Nephron (organoid): ENCODE measurements around the gene TRAF3.

Experiments used
- H3K27ac Mint-ChIP-seq, 3 experiments: 2 replicates each; pipeline ENCODE4 v1.8.0; 2020; ENCODE audit warnings: mixed read lengths in 3 of 3, mild to moderate bottlenecking in 2 of 3, moderate library complexity in 1 of 3
- H3K27me3 Mint-ChIP-seq: 2 replicates; pipeline ENCODE4 v1.8.0; 2021; ENCODE audit warnings: low read depth, mild to moderate bottlenecking, moderate library complexity, mixed read lengths
- H3K36me3 Mint-ChIP-seq: 2 replicates; pipeline ENCODE4 v1.8.0; 2020; ENCODE audit warnings: low read depth, mixed read lengths
- H3K4me1 Mint-ChIP-seq: 2 replicates; pipeline ENCODE4 v1.8.0; 2020; ENCODE audit warnings: mixed read lengths
- H3K4me3 Mint-ChIP-seq, 3 experiments: 2 replicates each; pipeline ENCODE4 v1.8.0; 2020; ENCODE audit warnings: mild to moderate bottlenecking in 3 of 3, mixed read lengths in 3 of 3, moderate library complexity in 2 of 3
- H3K9me3 Mint-ChIP-seq: 2 replicates; pipeline ENCODE4 v1.8.0; 2020; ENCODE audit warnings: mixed read lengths
- TF ChIP-seq, protein P1 (sequence below), 3 experiments: fragments of 200-600 bp; sonication (generic); IDR thresholded peaks; one replicate each; pipeline ENCODE4 v1.5.0; 2021; ENCODE audit warnings: antibody characterized with exemption in 3 of 3; ENCODE audit not compliant: unreplicated experiment in 3 of 3

TRAF3 gene

DNA sequence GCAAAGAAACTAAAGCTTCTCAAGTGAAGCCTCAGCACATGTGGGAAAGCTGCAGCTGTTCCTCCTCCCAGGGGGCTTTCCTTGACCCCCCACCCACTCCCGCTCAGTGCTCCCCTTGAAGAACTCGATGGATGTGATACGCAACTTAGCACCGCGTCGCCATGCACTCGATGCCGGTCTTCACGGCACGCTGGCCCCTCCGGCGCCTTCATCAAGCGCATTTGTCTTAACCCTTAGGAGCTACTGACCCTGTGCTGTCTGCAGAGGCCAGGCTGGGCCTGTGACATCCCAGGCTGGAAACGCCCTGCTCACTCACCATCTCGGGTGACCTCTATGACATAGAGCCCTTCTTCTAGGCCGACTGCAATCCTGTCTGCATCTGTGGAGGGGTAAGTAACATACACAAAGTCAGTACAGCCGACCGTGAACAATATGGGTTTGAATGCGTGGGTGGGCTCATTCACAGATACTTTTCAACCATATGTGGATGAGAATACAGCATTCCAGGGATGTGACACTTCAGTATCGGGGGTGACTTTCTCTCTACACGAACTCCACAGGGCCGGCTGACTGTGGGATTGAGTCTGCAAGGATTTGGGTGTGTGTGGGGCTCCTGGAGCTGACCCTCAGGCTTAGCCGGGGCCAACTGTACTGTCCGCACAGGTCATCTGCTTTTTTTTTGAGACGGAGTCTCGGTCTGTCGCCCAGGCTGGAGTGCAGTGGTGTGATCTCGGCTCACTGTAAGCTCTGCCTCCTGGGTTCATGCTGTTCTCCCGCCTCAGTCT is 168.3 kb downstream of the TRAF3 start:
- Mint-ChIP-seq H3K36me3 (peaks cover 68% of the 10 kb centered on the region), H3K9me3 (no peaks in the 10 kb centered on the region), H3K27ac (no peak overlapping the region), H3K4me3 (no peak overlapping the region), H3K4me1 (peaks cover 20% of the 10 kb centered on the region), H3K27me3 (no peaks in the 10 kb centered on the region)
- TF ChIP-seq, protein P1, sequence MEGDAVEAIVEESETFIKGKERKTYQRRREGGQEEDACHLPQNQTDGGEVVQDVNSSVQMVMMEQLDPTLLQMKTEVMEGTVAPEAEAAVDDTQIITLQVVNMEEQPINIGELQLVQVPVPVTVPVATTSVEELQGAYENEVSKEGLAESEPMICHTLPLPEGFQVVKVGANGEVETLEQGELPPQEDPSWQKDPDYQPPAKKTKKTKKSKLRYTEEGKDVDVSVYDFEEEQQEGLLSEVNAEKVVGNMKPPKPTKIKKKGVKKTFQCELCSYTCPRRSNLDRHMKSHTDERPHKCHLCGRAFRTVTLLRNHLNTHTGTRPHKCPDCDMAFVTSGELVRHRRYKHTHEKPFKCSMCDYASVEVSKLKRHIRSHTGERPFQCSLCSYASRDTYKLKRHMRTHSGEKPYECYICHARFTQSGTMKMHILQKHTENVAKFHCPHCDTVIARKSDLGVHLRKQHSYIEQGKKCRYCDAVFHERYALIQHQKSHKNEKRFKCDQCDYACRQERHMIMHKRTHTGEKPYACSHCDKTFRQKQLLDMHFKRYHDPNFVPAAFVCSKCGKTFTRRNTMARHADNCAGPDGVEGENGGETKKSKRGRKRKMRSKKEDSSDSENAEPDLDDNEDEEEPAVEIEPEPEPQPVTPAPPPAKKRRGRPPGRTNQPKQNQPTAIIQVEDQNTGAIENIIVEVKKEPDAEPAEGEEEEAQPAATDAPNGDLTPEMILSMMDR (IDR thresholded peaks at IDR 0.05; ENCODE audit: unreplicated experiment in 3 of 3): no peak

DNA sequence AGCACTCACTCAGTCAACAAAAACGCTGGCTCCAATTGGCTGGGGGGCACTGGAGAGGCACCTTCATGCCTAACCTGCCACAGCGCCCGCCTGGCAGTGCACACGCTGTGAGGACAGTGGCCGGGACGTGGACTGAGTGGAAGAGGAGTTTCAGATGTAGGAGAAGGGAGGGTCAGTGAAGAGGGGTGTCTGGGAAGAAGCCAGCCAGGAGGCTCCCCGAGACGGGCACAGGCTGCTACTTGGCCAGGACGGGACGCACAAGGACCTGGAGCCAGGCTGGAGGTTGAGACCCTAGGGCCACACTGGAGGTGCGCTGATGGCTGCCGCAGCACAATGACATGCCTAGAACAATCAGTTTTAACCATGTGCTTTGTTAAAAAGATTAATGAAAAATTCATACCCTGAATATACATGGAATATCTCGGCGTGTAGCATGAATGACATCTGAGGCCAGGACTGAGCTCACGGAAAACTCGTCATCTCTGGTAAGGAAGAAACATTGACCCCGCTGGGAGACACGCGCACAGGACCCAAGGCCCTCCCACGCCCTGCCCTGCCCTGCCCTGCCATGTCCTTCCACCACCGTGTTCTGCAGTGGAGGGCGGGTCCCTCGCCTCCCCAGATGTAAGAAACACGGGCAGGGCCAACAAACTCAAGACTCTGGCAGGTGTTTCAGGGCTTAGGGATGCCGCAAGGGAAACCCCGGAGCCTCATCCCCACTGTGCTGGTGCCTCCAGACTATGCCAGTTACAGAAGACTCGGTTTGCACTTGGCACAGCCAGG is 170.3 kb downstream of the TRAF3 start:
- H3K4me3 Mint-ChIP-seq: no peak overlapping the region
- TF ChIP-seq, protein P1 (IDR thresholded peaks at IDR 0.05; ENCODE audit: unreplicated experiment in 3 of 3): no peak
- H3K27ac Mint-ChIP-seq: no peak overlapping the region

DNA sequence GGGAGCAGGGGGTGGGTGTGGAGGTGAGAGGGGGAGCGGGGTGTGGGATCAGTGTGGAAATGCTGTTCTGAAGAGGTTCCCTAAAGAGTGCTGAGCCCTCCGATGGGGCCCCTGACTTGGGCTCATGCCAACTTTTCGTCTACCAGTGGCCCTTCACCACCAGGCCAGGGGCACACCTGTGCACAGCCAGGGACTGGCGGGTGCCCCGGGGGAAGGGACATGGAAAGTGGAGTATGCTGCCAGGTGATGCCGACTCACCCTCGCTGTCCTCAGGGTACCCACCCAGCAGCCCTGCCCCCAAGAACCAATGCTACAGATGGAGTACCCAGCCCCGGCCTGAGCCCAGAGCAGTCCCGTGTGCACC is 171.4 kb downstream of the TRAF3 start:
- no peak overlapping the region for H3K4me3 Mint-ChIP-seq
- peaks cover 80% of the 10 kb centered on the region for H3K36me3 Mint-ChIP-seq
- TF ChIP-seq, protein P1 (IDR thresholded peaks at IDR 0.05; ENCODE audit: unreplicated experiment in 3 of 3): no peak
- no peaks in the 10 kb centered on the region for H3K9me3 Mint-ChIP-seq
- H3K27ac Mint-ChIP-seq: no peak overlapping the region
- H3K4me1 Mint-ChIP-seq: peaks cover 20% of the 10 kb centered on the region
- H3K27me3 Mint-ChIP-seq: no peaks in the 10 kb centered on the region

More for the DNA sequence above, 170.3 kb downstream of the TRAF3 start:
- H3K9me3 Mint-ChIP-seq: no peaks in the 10 kb centered on the region
- H3K27me3 Mint-ChIP-seq: no peaks in the 10 kb centered on the region
- H3K36me3 Mint-ChIP-seq: peaks cover 76% of the 10 kb centered on the region
- peaks cover 20% of the 10 kb centered on the region for H3K4me1 Mint-ChIP-seq

DNA sequence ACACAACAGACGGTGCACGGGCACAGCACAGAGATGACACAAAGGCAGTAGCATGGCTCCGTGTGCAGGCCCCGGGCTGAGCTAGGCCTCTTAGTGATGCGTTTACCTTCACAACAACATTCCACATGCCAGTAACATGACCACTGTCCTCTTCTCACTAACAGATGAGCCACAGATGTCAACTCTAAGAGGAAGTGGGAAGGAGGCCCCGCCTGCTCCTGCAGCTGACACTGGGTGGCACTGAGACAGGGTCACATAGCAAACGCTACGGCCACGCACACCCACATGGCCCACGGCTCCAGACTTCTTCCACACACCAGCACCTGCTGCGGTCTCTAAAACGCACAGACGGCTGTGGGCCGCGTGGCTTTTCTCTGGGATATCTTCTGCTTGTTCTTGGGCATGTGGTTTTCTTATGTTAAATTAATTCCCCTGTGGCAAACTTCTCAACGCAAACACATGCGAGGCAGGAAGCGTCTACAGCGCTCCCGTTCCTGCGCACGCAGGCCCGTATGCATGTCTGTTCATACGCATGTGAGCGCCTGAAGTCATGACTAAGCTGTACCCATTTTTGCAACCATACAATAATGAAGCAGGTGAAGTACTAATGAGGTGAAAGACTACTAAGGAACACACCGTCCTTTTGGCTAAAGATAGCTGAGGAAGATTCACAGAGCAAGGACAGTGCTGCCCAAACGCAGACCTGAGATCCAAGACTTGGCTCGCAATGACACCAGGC is 172.0 kb downstream of the TRAF3 start:
- peaks cover 78% of the 10 kb centered on the region for H3K36me3 Mint-ChIP-seq
- TF ChIP-seq, protein P1 (IDR thresholded peaks at IDR 0.05; ENCODE audit: unreplicated experiment in 3 of 3): no peak
- H3K27ac Mint-ChIP-seq: no peak overlapping the region
- H3K27me3 Mint-ChIP-seq: no peaks in the 10 kb centered on the region
- H3K9me3 Mint-ChIP-seq: no peaks in the 10 kb centered on the region
- H3K4me3 Mint-ChIP-seq: no peak overlapping the region
- H3K4me1 Mint-ChIP-seq: peaks cover 20% of the 10 kb centered on the region

DNA sequence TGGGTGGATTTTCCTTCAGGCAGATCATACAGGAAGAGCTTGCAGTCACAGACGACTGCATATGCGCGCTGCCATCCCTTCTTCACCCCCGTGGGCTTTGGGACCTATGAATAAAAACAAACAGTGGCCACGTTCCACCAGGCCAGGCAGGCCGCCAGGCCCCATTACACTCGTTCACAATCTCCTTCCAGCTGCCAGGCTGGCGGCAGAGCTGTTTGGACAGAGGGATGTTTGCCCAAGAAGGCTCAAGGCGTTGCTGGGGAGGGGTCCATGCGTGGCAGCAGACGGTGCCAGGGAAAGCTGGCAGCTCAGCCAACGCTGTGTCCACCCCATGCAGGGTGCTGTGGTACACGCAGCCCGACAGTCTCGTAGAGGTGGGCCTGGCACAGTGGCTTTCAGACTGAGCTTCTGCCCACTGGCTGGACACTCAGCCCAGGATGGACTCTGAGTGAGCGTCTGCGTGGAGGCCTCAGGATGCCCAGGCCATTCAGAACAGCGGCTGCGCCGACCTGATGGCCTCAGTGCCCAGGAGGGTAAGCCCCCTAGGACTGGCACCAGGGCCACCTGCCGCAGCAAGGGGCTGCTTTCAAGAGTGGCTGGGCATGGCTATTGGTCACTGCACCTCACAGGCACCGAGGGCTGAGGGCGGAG is 172.7 kb downstream of the TRAF3 start:
- Mint-ChIP-seq H3K27ac (no peak overlapping the region), H3K9me3 (no peaks in the 10 kb centered on the region), H3K4me3 (no peak overlapping the region), H3K36me3 (peaks cover 79% of the 10 kb centered on the region), H3K4me1 (peaks cover 20% of the 10 kb centered on the region), H3K27me3 (no peaks in the 10 kb centered on the region)
- TF ChIP-seq, protein P1 (IDR thresholded peaks at IDR 0.05; ENCODE audit: unreplicated experiment in 3 of 3): no peak
